NCI-H187 (cell line): Measurements from ENCODE around the gene DNMT3B.
A peak's percentile ranks its signal among the peaks of the same experiment; 100 is the strongest.
"Not testable (repeated sequence)": the region's sequence is repeated elsewhere in the genome, so short reads cannot be mapped to it uniquely, and the experiment has no call there.

Source experiments
- DNase-seq, 2 experiments: peaks; one replicate each; lab custom pipeline; 2025; lab: John Stamatoyannopoulos, UW

Gene DNMT3B

DNA sequence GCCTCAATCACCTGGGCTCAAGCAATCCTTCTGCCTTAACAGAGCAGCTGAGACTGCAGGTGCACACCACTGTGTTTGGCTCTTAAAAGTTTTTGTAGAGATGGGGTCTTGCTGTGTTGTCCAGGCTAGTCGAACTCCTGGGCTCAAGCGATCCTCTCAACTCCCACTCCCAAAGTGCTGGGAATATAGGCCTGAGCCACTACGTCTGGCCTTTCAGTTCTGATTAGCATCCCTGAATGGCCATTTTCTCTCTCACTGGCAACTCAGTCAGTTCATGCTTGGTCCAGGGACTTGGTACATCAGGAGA is 28.5 kb downstream of the DNMT3B start:
- DNase-seq: no peak

DNA sequence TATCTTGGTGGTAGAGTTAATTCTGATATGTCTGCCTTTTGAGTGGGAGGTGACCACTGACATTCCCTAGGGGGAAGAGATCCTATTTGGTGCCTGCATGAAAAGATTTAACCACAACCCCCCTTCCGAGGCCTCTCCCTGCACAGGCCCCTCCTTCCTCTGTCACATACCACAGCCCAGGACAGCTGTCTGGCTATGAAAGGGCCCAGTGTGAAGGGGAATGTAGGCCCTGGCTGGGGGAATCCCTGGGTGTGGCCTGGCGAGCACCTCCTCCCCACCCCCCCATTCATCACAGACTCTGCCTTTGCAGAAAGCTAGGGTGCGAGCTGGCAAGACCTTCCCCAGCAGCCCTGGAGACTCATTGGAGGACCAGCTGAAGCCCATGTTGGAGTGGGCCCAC is 30.1 kb downstream of the DNMT3B start:
- DNase-seq: no peak

DNA sequence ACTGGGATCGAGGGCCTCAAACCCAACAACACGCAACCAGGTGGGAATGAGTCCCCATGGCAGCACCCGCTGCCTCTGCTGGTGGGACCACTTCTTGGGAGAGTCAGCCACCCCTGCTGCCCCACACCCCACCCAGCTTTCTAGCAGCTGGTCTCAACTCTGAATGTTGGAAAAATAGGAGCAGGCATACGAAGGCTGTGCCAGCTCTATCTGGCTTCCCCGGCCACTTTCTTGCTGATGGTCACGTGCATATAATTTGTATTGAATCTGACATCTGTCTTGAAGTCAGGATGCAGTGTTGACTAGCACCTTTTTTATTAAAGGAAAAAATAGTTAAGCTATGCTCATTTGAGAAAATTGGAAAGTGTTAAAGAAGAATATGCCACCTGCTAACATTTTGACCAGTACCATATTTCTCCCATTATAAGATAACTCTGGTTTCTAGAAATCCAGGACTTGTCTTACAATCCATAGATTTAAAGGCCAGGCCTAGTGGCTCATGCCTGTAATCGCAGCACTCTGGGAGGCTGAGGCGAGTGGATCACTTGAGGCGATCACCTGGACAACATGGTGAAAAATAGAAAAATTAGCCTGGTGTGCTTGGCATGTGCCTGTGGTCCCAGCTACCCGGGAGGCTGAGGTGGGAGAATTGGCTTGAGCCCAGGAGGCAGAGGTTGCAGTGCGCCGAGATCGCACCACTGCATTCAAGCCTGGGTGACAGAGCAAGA is 30.7 kb downstream of the DNMT3B start:
- no peak for DNase-seq

DNA sequence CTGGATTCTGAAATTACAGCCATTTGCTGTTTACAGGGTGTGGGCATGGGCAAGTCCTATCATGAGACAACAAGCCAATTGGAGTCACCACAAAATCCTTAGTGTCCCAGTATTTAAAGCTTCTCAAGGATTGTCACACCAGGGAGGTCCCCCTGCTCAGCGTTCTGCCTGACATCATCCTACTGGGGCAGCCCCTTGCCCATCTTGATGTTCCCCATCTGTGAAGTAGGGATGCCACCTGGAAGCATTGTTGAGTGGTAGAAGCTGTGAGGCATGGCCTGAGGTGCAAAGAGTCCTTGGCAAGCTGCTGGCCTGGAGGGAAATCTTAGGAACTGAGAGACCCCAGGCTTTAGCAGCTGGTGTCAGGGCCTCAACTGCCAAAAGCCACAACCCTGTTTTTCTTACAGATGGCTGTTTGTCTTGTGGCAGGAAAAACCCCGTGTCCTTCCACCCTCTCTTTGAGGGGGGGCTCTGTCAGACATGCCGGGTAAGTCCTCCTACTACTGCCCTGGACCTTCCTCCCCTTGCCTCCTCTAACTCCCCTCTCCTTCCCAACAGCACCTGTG is 34.3 kb downstream of the DNMT3B start:
- no peak for DNase-seq

DNA sequence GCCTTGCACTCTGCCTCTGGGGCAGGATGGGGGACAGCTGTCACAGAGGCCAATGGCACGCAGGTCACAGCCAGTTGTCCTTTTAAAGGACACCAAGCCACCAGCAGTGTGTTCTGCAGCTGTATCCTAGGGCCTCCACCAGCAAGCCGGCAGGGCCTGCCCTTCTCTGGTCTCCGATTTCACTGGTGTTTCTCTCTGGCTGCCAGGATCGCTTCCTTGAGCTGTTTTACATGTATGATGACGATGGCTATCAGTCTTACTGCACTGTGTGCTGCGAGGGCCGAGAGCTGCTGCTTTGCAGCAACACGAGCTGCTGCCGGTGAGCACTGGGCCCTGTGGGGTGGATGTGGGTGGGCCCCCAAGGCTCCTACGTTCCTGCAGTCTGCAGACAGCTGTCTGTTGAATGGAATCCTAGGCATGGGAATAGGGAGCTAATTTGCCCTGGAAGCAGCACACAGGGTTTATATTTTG is 34.8 kb downstream of the DNMT3B start:
- no peak for DNase-seq

DNA sequence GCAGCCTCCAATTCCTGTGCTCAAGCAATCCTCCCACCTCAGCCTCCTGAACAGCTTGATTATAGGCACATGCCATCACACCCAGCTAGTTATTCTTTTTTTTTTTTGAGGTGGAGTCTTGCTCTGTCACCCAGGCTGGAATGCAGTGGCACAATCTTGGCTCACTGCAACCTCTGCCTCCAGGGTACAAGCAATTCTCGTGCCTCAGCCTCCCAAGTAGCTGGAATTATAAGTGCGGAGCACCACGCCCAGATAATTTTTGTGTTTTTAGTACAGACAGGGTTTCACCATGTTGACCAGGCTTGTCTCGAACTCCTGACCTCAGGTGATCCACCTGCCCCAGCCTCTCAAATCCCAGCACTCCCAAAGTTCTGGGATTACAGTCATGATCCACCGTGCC is 35.4 kb downstream of the DNMT3B start:
- DNase-seq: not testable (repeated sequence)

DNA sequence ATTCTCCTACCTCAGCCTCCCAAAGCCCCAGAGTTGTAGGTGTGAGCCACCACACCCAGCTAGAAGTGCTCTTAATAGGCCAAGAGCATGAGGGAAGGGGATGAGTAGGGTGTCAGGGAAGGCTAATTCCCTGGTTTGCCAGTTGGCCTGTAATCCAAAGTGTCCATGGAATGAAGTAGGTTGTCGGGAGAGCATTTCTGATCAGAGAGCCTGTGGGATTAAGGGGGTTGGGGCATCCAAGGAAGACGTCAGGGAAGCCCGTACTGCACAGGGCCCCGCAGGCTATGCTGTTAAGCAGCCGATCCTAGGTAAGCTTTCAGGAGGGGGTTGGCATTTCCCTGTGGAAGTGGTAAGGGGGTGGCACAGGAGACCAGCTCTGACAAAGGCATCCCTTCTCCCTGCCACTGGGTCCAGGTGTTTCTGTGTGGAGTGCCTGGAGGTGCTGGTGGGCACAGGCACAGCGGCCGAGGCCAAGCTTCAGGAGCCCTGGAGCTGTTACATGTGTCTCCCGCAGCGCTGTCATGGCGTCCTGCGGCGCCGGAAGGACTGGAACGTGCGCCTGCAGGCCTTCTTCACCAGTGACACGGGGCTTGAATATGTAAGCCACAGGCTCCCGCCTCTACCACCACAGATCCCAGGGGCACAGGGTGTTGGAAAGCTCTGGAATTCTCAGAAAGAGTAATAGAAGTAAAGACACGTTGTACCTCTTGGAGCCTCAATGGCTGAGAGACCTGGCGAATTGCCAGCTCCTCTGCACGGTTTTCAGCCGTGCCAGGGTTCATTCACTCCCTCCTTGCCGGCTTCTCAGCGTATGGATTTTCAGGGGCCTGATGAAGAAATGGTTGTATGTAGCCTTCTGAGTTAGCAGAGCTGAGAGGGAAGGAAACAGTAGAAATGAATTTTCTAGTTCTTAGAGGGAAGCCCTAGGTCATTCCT is 36.1 kb downstream of the DNMT3B start:
- DNase-seq: no peak

DNA sequence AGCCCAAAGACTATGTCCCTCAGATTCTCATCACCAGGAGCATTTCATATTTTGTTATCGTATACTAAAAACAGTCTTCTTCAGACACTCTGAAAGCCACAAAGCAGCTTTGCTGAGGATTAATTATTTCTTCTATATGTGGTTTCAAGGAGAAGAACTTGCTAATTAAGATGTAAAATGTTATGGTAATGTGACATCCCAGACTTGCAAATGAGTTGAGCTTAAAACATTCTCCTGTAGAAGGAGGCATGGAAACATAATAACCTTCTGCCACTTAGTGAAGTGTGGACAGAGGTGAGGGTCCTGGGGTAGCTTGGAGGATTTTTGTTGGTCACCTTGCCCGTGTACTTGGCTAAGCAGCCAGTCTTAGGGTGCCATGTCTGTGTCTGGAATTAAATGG is 40.9 kb downstream of the DNMT3B start:
- DNase-seq: no peak

DNA sequence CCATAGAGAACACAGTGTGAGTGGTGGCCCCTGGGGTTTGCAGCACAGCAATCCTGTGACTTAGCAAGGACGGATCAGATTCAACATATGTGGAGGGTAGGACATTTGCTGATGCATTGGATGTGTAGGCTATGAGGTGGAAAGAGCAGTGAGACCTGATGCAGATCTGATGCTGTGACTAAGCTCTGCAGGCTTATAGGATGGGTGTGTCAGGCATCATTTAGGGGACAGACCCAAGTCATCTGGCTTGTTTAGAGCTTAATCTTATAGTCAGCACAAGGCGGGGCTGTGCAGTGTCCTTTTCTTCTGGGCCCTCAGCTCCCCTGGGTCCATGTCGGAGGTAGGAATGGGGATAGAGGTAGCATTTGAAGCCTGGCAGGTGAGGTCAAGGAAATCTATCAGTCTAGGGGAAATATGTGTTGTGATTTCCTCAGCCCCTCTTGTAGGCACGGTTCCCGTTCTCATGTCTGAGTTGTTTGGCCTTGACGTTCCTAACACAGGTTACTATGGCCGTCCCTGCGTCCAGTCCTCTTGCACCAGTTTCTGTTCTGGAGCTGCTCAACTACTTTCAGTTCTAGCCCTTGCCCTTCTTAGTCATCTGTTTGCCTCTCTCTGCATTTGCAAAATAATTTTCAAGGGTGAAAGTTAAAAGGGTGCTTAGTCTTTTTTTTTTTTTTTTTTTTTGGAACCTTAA is 42.0 kb downstream of the DNMT3B start:
- DNase-seq: no peak

DNA sequence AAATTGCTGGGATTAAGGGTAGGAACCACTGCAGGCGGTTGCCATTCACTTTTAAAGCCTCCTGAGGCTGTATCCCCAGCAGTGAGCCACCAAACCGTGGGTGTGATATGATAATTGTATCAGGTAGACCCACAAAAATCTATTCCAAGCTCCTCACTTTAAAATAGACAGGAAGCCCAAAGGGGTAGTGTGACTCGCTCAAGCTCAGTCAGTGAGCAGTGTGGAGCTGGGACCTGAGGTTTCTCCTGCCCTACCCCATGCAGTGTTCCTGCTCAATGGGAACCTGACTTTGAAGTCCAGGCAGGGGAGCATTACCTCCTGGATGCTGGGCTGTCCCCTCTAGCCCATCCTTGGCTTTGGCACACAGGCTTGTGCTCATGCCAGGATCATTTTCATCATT is 42.6 kb downstream of the DNMT3B start:
- no peak for DNase-seq

DNA sequence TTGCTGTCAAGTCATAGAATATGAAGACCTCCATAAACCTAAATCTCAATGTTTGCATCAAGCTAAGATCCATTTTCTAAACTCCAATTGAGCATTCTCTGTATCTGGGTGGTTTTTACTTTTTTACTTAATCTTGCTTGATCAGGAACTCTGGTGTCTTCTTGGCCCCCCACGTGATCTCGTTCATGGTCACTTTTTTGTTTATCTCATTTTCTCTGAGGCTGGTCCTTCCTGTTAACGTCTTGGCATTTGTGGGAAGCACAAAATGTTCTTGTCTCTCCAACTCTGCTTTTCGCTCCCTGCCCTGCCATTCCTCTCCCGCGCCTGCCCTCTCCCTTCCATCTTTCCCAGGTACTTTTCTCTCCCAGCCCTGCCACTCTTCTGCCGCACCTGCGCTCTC is 43.5 kb downstream of the DNMT3B start:
- DNase-seq: no peak

DNA sequence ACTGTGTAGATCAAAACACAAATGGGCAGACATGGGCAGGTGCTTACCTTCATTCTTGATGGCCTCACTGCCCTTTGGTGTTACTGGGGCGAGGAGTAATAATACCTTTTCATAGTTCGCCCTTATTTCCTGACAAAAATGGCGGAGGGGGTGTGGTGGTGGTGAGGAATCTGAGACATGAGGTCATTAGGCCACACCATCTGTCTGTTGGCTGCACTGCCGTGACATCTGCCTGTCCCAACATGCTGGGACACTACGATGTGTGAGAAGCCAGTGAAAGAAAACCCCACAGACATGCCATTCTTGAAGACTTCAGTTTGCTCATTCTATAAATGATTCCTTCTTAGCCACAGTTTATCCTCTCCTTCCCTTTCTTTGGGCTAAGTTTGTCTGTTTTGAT is 44.2 kb downstream of the DNMT3B start:
- DNase-seq: no peak

DNA sequence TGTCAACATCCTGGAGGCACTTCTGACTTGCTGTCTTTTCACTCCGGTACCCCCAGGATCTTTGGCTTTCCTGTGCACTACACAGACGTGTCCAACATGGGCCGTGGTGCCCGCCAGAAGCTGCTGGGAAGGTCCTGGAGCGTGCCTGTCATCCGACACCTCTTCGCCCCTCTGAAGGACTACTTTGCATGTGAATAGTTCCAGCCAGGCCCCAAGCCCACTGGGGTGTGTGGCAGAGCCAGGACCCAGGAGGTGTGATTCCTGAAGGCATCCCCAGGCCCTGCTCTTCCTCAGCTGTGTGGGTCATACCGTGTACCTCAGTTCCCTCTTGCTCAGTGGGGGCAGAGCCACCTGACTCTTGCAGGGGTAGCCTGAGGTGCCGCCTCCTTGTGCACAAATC is 45.5 kb downstream of the DNMT3B start:
- no peak for DNase-seq

DNA sequence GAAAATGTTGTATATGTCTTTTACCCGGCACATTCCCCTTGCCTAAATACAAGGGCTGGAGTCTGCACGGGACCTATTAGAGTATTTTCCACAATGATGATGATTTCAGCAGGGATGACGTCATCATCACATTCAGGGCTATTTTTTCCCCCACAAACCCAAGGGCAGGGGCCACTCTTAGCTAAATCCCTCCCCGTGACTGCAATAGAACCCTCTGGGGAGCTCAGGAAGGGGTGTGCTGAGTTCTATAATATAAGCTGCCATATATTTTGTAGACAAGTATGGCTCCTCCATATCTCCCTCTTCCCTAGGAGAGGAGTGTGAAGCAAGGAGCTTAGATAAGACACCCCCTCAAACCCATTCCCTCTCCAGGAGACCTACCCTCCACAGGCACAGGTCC is 46.3 kb downstream of the DNMT3B start:
- no peak for DNase-seq

DNA sequence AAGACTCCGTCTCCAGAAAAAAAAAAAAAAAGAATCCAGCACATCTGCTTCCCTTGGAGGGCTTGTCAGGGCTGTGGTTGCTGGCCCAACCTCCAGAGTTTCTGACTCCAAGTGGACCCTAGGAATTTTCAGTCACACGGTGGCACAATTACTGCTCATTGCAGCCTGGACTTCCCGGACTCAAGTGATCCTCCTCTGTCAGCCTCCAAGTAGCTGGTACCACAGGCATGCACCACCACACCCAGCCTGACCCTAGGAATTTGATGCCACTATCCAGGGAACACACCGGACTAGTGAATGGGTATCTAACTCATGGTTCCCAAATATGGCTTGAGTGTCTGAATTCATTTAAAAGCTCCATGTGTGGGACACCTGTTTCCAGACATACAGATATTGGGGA is 47.7 kb downstream of the DNMT3B start:
- no peak for DNase-seq

DNA sequence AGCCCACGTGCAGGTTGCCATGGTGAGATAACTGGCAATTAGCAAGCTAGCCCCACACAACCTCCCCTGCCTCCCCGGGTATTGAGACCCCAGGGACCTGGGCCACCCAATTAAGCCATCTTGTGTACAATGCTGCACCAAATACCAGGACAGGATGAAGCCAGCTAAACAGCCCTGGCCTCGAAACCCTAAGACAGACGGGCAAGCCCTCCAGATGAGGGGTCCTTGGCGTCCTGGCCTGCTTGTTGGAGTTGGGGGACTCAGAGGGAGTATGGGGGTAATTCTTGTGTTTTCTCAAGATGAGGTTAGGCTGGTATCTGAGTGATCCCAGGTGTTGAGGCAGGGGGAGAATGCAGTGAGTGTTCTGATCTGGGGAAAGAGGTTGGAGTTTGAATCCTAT is 48.8 kb downstream of the DNMT3B start:
- no peak for DNase-seq

DNA sequence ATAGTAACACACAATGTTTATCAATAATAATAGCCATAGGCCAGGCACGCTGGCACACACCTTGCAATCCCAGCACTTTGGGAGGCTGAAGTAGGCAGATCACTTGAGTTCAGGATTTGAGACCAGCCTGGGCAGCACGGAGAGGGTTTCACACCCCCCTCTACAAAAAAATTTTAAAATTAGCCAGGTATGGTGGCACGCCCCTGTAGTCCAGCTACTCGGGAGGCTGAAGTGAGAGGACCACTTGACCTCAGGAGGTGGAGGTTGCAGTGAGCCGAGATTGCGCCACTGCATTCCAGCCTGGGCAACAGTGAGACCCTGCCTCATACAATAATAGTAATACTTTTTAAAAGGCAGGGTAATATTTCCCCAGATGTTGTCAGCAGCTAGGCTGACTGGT is 49.7 kb downstream of the DNMT3B start:
- DNase-seq: no peak

DNA sequence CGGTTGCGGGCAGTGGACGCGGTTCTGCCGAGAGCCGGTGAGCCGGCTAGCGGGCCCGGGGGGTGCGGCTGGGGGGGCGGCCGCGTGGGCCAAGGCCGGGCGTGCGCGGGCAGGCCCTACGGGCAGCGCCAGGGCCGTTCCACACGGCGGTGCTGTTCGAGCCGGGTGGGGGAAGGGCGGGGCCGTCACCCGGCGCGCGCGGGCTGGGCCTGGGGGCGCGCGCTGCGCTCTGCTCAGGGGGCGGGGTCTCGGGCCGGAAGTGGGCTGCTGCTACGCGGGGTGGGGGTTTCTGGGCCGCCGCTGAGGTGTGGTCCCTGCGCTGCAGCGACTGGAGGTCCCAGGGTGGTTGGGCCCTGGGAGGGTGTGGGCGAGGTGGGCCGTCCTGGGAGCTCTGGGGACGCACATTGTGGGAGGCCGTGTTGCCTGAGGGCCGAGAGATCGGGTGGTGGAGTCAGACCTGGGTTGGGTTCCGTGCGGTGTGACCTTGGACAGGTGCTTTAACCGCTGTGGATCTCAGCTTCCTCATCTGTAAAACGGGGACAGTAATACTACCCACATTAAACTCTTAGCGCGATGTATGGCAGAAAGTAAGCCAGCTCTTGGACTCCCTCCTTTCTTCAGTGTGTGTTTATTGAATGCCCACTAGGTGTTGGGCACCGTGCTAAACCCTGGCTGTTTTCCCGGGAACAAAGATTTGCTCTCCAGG is 58.0 kb downstream of the DNMT3B start:
- DNase-seq: peak in 1 of 2 experiments; percentile 58

DNA sequence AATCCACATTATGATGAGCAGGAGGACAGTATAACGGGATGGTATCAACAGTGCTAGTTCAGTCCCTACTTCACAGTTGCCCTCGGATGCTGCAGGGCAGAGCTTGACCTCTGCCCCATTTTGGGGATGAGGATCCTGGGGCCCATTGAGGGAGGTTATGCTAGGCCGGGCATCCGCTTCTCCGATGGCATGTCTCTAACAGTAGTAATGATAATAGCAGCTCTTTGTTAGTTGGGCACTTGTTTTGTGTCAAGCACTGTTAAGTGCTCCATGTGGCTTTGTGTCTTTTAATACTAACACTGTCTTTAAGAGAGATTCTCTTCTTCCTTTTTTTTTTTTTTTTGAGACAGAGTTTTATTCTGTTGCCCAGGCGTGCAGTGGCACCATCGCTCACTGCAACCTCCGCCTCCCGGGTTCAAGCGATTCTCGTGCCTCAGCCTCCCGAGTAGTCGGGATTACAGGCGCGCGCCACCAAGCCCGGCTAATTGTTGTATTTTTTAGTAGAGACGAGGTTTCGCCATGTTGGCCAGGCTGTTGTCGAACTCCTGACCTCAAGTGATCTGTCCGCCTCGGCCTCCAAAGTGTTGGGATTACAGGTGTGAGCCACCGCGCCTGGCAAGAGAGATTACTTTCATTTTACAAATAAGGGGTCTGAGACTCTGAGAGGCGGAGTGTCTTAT is 58.7 kb downstream of the DNMT3B start:
- no peak for DNase-seq

DNA sequence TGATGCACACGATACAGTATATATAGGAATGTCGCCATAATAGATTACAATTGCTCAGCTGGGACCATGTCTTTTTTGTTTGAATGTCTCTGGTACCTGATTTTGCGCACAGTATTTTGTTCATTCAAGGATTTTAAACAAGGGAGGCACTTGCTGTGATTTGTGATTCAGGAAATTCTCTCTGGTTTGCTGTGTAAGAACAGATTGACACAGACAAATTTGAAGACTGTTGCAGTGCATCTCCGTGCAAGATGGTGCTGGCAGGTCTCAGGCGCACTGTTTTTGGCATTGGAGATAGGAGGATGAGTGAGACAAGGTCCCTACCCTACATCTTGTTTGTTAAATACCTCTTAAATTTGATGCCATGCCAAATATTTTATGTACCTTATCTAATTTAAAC is 60.0 kb downstream of the DNMT3B start:
- no peak for DNase-seq

DNA sequence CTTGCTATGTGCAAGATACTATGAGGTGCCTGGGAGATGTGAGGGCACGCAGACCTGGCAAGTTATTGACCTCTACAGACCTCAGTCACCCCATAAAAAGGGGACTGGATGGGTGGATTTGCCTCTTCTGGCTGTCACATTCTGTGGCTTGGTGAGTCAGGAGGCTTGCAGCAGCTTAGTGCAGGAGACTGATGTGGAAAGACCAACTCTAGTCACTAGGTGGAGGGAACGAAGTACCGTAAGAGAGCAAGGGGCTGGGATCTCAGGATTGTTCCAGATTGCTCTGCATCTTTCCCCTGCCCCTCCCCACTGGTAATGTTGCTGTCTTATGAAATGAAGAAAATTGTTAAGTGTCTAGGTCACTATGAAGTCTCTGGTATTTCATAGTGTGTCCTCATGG is 60.9 kb downstream of the DNMT3B start:
- no peak for DNase-seq
